GM06990 (cell line): ENCODE data around the gene ZNF576.
A peak's percentile ranks its signal among the peaks of the same experiment; 100 is the strongest.

ENCODE experiments used
- DNase-seq: peaks from one replicate; pipeline ENCODE4 v3.0.0-alpha.2; 2011; ENCODE audit not compliant: insufficient read length; ENCODE audit errors: extremely low read depth
- H3K27me3 ChIP-seq: replicated peaks from 2 replicates; pipeline ENCODE4 v1.6.0; 2011; ENCODE audit warnings: low read length; ENCODE audit not compliant: control insufficient read depth, insufficient read depth
- H3K36me3 ChIP-seq: 2 replicates; pipeline ENCODE4 v1.5.1; 2011; ENCODE audit warnings: low read length; ENCODE audit not compliant: control insufficient read depth, insufficient read depth
- H3K4me3 ChIP-seq: replicated peaks from 2 replicates; pipeline ENCODE4 v1.5.1; 2011; ENCODE audit warnings: low read depth, mild to moderate bottlenecking, control low read depth, low read length
- TF ChIP-seq, protein P1 (sequence below): IDR thresholded peaks from 2 replicates; pipeline ENCODE4 v1.5.1; 2011; ENCODE audit warnings: low read length, control low read depth, mild to moderate bottlenecking, inconsistent platforms; ENCODE audit not compliant: insufficient read depth, poor library complexity, severe bottlenecking

ZNF576 gene

DNA sequence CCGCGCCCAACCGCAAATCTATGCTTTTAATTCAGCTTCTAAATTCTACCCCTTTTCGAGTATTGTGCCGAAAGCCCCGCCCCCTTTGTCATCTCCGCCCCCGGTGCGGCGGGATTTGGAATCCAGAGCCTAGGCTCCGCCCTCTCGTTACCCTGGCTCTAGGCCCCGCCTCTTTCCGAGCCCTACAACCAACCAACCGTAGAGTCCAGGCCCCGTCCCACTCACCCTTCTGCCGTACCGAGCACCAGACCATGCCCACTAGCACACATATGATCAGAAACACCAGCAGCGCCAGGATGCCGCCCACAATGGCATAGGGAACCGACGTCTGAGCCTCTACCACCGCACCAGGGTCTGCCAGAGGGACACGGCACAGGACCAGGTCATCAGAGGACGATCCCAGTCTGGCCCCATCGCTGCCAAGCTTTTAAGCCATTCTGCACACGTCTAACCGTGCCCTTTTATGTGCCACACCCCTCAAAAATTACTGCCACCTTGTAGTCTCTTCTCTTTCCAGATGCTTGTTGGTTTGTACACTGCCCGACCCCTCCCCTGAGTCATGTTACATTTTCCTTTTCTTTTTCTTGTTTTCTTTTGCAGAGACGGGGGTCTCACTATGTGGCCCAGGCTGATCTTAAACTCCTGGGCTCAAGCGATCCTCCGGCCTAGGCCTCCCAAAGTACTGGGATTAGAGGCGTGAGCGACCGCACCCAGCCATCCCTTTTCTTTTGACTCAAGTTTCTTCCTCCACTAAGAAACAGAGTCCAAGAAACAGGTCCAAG is 27.7 kb downstream of the ZNF576 start:
- TF ChIP-seq, protein P1, sequence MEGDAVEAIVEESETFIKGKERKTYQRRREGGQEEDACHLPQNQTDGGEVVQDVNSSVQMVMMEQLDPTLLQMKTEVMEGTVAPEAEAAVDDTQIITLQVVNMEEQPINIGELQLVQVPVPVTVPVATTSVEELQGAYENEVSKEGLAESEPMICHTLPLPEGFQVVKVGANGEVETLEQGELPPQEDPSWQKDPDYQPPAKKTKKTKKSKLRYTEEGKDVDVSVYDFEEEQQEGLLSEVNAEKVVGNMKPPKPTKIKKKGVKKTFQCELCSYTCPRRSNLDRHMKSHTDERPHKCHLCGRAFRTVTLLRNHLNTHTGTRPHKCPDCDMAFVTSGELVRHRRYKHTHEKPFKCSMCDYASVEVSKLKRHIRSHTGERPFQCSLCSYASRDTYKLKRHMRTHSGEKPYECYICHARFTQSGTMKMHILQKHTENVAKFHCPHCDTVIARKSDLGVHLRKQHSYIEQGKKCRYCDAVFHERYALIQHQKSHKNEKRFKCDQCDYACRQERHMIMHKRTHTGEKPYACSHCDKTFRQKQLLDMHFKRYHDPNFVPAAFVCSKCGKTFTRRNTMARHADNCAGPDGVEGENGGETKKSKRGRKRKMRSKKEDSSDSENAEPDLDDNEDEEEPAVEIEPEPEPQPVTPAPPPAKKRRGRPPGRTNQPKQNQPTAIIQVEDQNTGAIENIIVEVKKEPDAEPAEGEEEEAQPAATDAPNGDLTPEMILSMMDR = no peak
- no peak for DNase-seq
- Histone ChIP-seq H3K27me3 (no peaks in the 10 kb centered on the region), H3K36me3 (no peaks in the 10 kb centered on the region), H3K4me3 (no peak overlapping the region)

DNA sequence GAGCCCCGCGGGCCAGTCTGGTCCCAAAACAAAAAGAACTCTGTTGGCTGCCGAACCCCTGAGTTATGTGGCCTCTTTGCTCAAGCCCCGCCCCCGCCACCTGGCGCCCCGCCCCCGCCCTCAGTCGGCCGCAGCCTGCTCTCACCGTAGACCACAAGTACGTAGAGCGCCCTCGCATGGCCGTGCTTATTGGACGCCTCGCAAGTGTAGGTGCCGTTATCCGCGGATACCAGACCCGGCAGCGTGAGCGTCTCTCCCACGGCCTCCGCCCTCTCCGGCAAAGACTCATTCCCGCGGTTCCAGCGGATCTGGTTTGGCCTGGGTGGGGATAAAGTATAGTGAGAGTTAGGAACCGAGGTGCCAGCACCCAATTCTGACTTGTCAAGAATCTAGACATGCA is 28.5 kb downstream of the ZNF576 start:
- Histone ChIP-seq H3K36me3 (no peaks in the 10 kb centered on the region), H3K4me3 (no peak overlapping the region), H3K27me3 (no peaks in the 10 kb centered on the region)
- TF ChIP-seq, protein P1 = peak; percentile 55
- peak; percentile 66 for DNase-seq

DNA sequence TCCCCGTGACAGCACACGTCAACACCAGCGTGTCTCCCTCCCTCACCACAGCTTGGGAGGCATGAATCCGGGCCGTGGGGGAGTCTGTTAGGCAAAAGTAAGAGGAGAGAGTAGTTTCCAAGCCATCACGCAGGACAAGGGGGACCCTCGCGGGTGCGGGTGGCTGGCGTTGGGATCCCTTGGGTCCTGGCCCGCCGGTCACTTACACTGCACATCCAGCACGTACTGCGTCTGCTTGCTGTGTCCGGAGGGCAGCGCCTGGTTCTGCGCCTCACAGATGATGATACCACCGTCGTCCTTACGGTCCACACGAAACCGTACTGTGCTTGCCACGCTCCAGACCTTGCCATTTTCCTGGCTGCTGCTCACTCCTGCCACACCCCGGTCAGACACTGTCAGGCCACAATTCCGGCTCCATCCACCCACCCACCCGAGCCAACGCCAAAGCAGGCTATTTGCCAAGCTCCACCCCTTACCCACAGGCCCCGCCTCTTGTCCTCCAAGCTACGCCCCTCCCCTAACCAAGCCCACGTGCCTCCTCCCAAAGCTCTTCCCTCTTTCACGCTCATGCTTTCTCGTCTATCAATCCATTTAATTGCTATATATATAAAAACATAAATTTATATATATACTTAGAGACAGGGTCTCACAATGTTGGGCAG is 29.7 kb downstream of the ZNF576 start:
- H3K36me3 ChIP-seq = no peaks in the 10 kb centered on the region
- TF ChIP-seq, protein P1 = no peak
- H3K4me3 ChIP-seq = no peak overlapping the region
- H3K27me3 ChIP-seq = no peaks in the 10 kb centered on the region
- DNase-seq = no peak

DNA sequence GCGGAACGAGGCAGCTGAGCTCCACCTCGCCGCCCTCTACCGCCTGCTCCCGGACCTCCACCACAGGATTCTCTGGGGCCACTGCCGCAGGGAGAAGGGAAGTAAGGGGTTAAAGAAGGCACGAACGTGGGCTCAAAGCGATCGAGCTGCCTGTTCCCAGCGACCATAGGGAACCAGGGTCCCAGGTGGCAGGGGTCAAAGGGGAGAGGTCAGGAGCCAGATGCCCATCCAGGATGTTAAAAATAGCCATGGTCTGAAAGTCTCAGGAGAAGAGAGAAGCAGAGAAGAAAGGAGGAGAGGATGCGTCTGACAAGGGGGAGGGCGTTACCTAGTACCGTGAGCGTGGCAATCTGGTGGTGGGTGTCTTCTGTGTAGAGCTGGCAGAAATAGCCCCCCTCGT is 30.4 kb downstream of the ZNF576 start:
- Histone ChIP-seq H3K36me3 (no peaks in the 10 kb centered on the region), H3K4me3 (no peak overlapping the region), H3K27me3 (no peaks in the 10 kb centered on the region)
- DNase-seq = no peak
- TF ChIP-seq, protein P1 = no peak

DNA sequence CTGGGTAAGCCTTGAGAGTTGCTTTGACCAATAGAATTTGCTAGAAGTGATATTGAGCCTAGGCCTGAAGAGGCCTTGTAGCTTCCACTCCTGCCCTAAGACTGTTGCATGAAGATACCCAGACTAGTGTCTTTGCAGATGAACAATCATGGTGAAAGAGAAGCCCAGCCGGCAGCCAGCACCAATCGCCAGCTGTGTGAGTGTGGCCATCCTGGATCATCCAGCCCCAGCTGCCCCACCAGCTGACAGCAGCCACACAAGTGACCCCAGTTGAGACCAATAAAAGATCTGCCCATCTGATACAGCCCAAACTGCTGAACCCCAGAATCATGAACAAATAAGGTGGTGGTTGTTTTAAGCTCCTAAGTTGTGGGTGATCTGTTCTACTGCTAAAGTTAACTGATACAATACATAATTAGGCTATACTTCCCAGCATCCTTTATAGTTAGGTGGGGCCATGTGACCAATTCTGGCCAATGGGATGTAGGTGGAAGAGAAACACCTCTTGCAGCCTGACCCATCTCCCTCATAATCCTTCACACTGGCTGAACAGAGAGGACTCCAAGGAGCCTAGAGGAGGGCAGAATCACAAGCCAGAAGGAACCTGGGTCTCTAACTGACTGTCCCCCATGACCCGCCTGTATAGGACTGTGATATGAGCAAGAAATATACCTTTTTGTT is 32.4 kb downstream of the ZNF576 start:
- Histone ChIP-seq H3K4me3 (no peak overlapping the region), H3K36me3 (no peaks in the 10 kb centered on the region), H3K27me3 (no peaks in the 10 kb centered on the region)
- TF ChIP-seq, protein P1 = no peak
- no peak for DNase-seq
